K562 (cell line): ENCODE data around the gene TNN. TPM values are rescaled to one million over a fixed set of nuclear protein-coding genes. Genes with fewer than 3 reads are reported as not detected.

ENCODE experiments used
- ATAC-seq: fragments of 200-7000 bp; cut with Tn5 transposase; 3 replicates; pipeline ENCODE4 v1.9.1; 2020; ENCODE audit warnings: moderate library complexity
- BruUV-seq: library from RNA; stranded (reverse); fragments of 400-500 nt; replicated peaks from 2 replicates; lab custom pipeline; 2021; lab: Mats Ljungman, UMichigan
- CTCF ChIA-PET: fragments of 300-600 bp; formaldehyde crosslinking; extraction: SDS; loops from one replicate; lab custom pipeline; 2021; ENCODE audit warnings: low intra/inter-chr PET ratio; lab: Yijun Ruan, JAX
- POLR2A ChIA-PET: fragments of 300-600, 350-650 bp; sonication (Branson Sonifier 250); formaldehyde crosslinking; extraction: SDS; loops from one replicate; lab custom pipeline; 2021; ENCODE audit warnings: antibody characterized with exemption, inconsistent platforms; lab: Yijun Ruan, JAX
- DNase-seq, 4 experiments: peaks; one replicate each; pipeline versions ENCODE4 v3.0.0 to v3.0.0-alpha.2; 2011 to 2018; ENCODE audit warnings: low spot score in 3 of 4, mixed read lengths in 3 of 4; ENCODE audit errors: extremely low read depth in 1 of 4
- FAIRE-seq: peaks from 2 replicates; lab custom pipeline; 2011; peaks lifted over from hg19 to GRCh38; lab: Jason Lieb, UNC
- H2AFZ ChIP-seq: 2 replicates; pipeline ENCODE4 v1.6.0; 2011; ENCODE audit warnings: low read depth, low read length, control low read depth, inconsistent platforms
- H3K27ac ChIP-seq: fragments of 200-600 bp; 3 replicates; pipeline ENCODE4 v1.8.0; 2011; ENCODE audit warnings: low read depth, mild to moderate bottlenecking, control low read depth, inconsistent platforms, low read length, moderate library complexity, mixed read lengths; ENCODE audit errors: extremely low read depth
- H3K27me3 ChIP-seq, 2 experiments: fragments of 300-600 bp in 1 of 2; 2 replicates in 1 of 2; 3 replicates in 1 of 2; pipeline versions ENCODE4 v1.6.0 to v1.8.0; 2011; ENCODE audit warnings: inconsistent platforms in 2 of 2, low read length in 2 of 2, mild to moderate bottlenecking in 1 of 2, mixed read lengths in 1 of 2, moderate library complexity in 1 of 2; ENCODE audit not compliant: control insufficient read depth in 2 of 2, insufficient read depth in 2 of 2
- H3K36me3 ChIP-seq: fragments of 300-600 bp; 3 replicates; pipeline ENCODE4 v1.8.0; 2011; ENCODE audit warnings: mild to moderate bottlenecking, low read length, inconsistent platforms; ENCODE audit not compliant: control insufficient read depth, insufficient read depth
- H3K4me1 ChIP-seq, 2 experiments: fragments of 200-600 bp in 1 of 2; replicated peaks in 1 of 2; 2 replicates in 1 of 2; 3 replicates in 1 of 2; pipeline versions ENCODE4 v1.5.1 to v1.8.0; 2011; ENCODE audit warnings: inconsistent platforms in 2 of 2, low read length in 2 of 2, mild to moderate bottlenecking in 1 of 2, mixed read lengths in 1 of 2, moderate library complexity in 1 of 2; ENCODE audit not compliant: control insufficient read depth in 2 of 2, insufficient read depth in 2 of 2
- H3K4me2 ChIP-seq: 2 replicates; pipeline ENCODE4 v1.6.1; 2011; ENCODE audit warnings: low read length, control low read depth, inconsistent platforms, mixed read lengths; ENCODE audit not compliant: insufficient read depth
- H3K4me3 ChIP-seq: fragments of 200-600 bp; sonication (generic), shearing (Covaris generic); 2 replicates; pipeline ENCODE4 v1.5.1; 2016; ENCODE audit warnings: control low read depth, inconsistent platforms
- H3K79me2 ChIP-seq: fragments of 200-600 bp; 3 replicates; pipeline ENCODE4 v1.8.0; 2011; ENCODE audit warnings: low read length, inconsistent platforms; ENCODE audit not compliant: control insufficient read depth, insufficient read depth
- H3K9ac ChIP-seq, 2 experiments: 2 replicates each; pipeline versions ENCODE4 v1.6.0 to v1.6.1; 2011; ENCODE audit warnings: low read depth in 2 of 2, low read length in 2 of 2, control low read depth in 1 of 2, inconsistent platforms in 1 of 2, mild to moderate bottlenecking in 1 of 2, mixed read lengths in 1 of 2; ENCODE audit not compliant: insufficient read depth in 1 of 2
- H3K9me1 ChIP-seq: one replicate; pipeline ENCODE4 v1.6.0; 2011; ENCODE audit warnings: inconsistent platforms, mild to moderate bottlenecking, low read length, moderate library complexity; ENCODE audit not compliant: control insufficient read depth, insufficient read depth
- H3K9me3 ChIP-seq: replicated peaks from 2 replicates; pipeline ENCODE4 v1.5.1; 2011; ENCODE audit warnings: low read depth, low read length, inconsistent platforms; ENCODE audit not compliant: control insufficient read depth, insufficient read depth
- H4K20me1 ChIP-seq: replicated peaks from 2 replicates; pipeline ENCODE4 v1.6.1; 2011; ENCODE audit warnings: low read length, inconsistent platforms, mixed read lengths; ENCODE audit not compliant: control insufficient read depth, insufficient read depth
- CAMTA2 ChIP-seq: fragments of 250-450 bp; sonication (Bioruptor Pico); conservative IDR thresholded peaks from 2 replicates; pipeline ENCODE4 v1.5.1; 2022
- CBX1 ChIP-seq: sonication (generic); IDR thresholded peaks from 2 replicates; pipeline ENCODE4 v1.6.1; 2016; ENCODE audit warnings: antibody characterized with exemption, low read depth, mild to moderate bottlenecking
- ELF1 ChIP-seq: fragments of 200-800 bp; sonication (Bioruptor generic); IDR thresholded peaks from 2 replicates; pipeline ENCODE4 v1.6.1; 2016; ENCODE audit warnings: missing genetic modification characterization, missing compliant biosample characterization
- FOXK1 ChIP-seq: sonication (generic); formaldehyde crosslinking; IDR thresholded peaks from 2 replicates; pipeline ENCODE4 v1.8.0; 2022; ENCODE audit warnings: missing genetic modification reagents, mild to moderate bottlenecking, borderline replicate concordance
- HDAC1 ChIP-seq, 2 experiments: fragments of 450-650 bp; IDR thresholded peaks; 2 replicates each; pipeline ENCODE4 v1.6.1; 2016 to 2017; ENCODE audit warnings: inconsistent platforms in 1 of 2, mild to moderate bottlenecking in 1 of 2, moderate library complexity in 1 of 2
- HMG20B ChIP-seq: fragments of 250-450 bp; sonication (Bioruptor Pico); IDR thresholded peaks from 2 replicates; pipeline ENCODE4 v1.5.0; 2021; ENCODE audit warnings: mild to moderate bottlenecking
- PRPF4 ChIP-seq: fragments of 200-400 bp; formaldehyde crosslinking; IDR thresholded peaks from one replicate; pipeline ENCODE4 v1.6.1; 2017; ENCODE audit warnings: low read length, low read depth, mild to moderate bottlenecking; ENCODE audit not compliant: insufficient read depth, poor library complexity, severe bottlenecking
- PTBP1 ChIP-seq: fragments of 200-400 bp; formaldehyde crosslinking; IDR thresholded peaks from 2 replicates; pipeline ENCODE4 v1.6.1; 2017; ENCODE audit warnings: low read depth, low read length
- PYGO2 ChIP-seq: fragments of 450-650 bp; IDR thresholded peaks from 2 replicates; pipeline ENCODE4 v1.6.1; 2016; ENCODE audit warnings: mild to moderate bottlenecking, missing genetic modification characterization, moderate library complexity, missing compliant biosample characterization
- ZKSCAN8 ChIP-seq: fragments of 200-800 bp; sonication (Bioruptor generic); IDR thresholded peaks from 2 replicates; pipeline ENCODE4 v1.6.1; 2016; ENCODE audit warnings: missing genetic modification characterization, missing compliant biosample characterization
- ZNF12 ChIP-seq: sonication (generic); formaldehyde crosslinking; IDR thresholded peaks from 2 replicates; pipeline ENCODE4 v1.4.0; 2020; ENCODE audit warnings: mild to moderate bottlenecking, missing genetic modification reagents
- ZNF274 ChIP-seq: IDR thresholded peaks from 2 replicates; pipeline ENCODE4 v1.6.1; 2011; ENCODE audit warnings: low read depth, mild to moderate bottlenecking, low read length, moderate library complexity, borderline replicate concordance
- ZNF445 ChIP-seq: fragments of 250-450 bp; sonication (Bioruptor Pico); IDR thresholded peaks from 2 replicates; pipeline ENCODE4 v1.4.0; 2020; ENCODE audit warnings: low read depth, mild to moderate bottlenecking, moderate library complexity
- WGBS: fragments of 100-300 bp; shearing (Covaris generic); methylation state at CpG from one replicate; pipeline ENCODE4 v1.1.6; 2016; ENCODE audit warnings: low coverage, mixed read lengths; ENCODE audit not compliant: insufficient coverage; ENCODE audit errors: missing lambda C conversion rate; 5-methylcytosine and 5-hydroxymethylcytosine counted together
- in situ Hi-C: fragments of 300-500 bp; cut with MboI; formaldehyde crosslinking; loops from 4 replicates; pipeline ENCODE4 v1.15.0; 2018; ENCODE audit warnings: inconsistent platforms, mixed read lengths
- intact Hi-C: fragments of 100-400 bp; cut with micrococcal nuclease; formaldehyde crosslinking; loops from 2 replicates; pipeline ENCODE4 v1.14.2; 2022
- polyA plus RNA-seq, 8 experiments: library from polyadenylated mRNA; depleted of rRNA in 4 of 8; stranded (reverse) in 5 of 8; unstranded in 3 of 8; fragments of >200 nt; fragmentation: Nextera tagmentation in 2 of 8; fragmentation: Illumina TruSeq in 1 of 8; extraction: Ambion mirVana in 2 of 8; extraction: Trizol in 1 of 8; gene quantifications; 2 replicates each; pipeline versions ENCODE4 v1.2.1 to v1.2.3, GENCODE V29; 2011 to 2014; ENCODE audit warnings: inconsistent platforms in 1 of 8, missing spikeins in 1 of 8
- total RNA-seq, 7 experiments: library from RNA; depleted of rRNA in 6 of 7; stranded (reverse); fragments of >200 nt in 6 of 7; fragmentation: Illumina TruSeq in 2 of 7; extraction: Trizol in 2 of 7; gene quantifications; 2 replicates each; pipeline versions ENCODE4 v1.2.1 to v1.2.3, GENCODE V29; 2011 to 2021; ENCODE audit warnings: low replicate concordance in 1 of 7
- TF ChIP-seq, protein P1 (sequence below): fragments of 250-450 bp; sonication (Bioruptor Pico); IDR thresholded peaks from 2 replicates; pipeline ENCODE4 v1.5.0; 2021; ENCODE audit warnings: mild to moderate bottlenecking, borderline replicate concordance
- TF ChIP-seq, protein P2 (sequence below): IDR thresholded peaks from 2 replicates; pipeline ENCODE4 v1.6.1; 2014; ENCODE audit warnings: antibody characterized with exemption

Gene TNN
- total and polyA plus RNA-seq, 9 of the 15 experiments (the other 6 are each of a cell fraction or from before 2014, with no cell fraction given): 0.01 to 0.09 (median 0.07) TPM; not detected in 4

DNA sequence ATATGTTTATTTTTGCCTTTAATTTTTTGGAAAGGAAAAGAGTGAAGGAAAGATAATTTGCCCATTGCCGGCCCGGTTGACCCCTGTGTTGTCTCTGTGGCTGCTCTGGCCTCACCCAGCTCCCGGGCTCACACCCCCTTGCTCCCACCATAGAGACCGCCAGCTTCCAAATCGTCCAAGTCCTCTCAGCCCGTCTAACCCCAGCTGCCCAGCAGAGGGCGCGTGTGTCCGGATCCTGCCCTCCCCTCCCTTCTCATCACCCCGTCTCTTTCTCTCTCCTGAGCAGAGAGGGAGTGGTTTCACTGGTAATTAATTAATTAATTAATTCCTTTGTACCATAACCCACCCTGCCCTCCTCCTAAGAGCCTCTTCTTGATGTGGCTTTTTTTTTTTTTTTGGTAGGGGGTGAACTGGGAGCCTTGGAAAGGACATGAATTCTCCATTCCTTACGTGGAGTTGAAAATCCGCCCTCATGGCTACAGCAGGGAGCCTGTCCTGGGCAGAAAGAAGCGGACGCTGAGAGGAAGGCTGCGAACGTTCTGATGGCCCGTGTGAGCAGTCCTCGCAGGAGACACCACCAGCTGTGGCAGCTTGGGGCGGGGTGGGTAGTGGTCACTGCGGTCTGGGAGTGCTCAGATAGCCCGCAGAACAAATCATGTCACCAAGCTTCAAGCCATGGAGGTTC is 79.0 kb downstream of the TNN start (continued):
- no peak for TF ChIP-seq ZNF12
- no peak for TF ChIP-seq CBX1

DNA sequence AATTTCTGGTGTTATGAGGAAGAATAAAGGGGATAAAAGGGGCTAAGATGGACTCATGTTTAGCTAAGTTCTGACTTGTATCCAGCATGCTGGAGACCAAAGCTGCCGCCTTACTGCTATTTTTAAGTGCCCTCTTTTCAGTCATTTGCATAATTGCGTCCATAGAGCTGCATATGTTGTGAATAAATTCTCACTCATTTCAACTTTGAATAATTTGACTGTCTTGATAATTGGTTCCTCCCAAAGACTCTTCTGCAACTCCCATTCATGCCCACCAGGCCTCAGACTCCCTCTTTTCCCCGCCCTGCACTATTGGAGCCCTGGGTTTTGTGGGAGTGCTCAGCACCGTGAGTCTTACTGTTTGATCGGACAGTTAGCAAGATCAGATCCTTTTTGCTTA is 79.9 kb downstream of the TNN start:
- ChIA-PET CTCF (interaction anchor here (2.4 kb wide), 1 partner anchor 172 kb away, joined by 9 read pairs; no protein-coding TSS in a partner anchor), POLR2A (interaction anchor here (1.9 kb wide), 1 partner anchor 125 kb away, joined by 5 read pairs; the partner anchor contains the start of gene MRPS14)
- Histone ChIP-seq H3K9ac (no peak overlapping the region), H3K9me3 (no peaks in the 10 kb centered on the region), H3K27me3 (peaks cover 13 to 51% of the 10 kb centered on the region in 2 experiments), H3K79me2 (no peaks in the 10 kb centered on the region), H3K4me1 (peaks cover 0 to 5% of the 10 kb centered on the region in 2 experiments; a peak in 1 of 5 replicates), H3K4me3 (no peak overlapping the region), H3K4me2 (no peak overlapping the region), H3K36me3 (no peaks in the 10 kb centered on the region), H3K9me1 (no peaks in the 10 kb centered on the region), H3K27ac (no peak overlapping the region), H4K20me1 (no peaks in the 10 kb centered on the region), H2AFZ (no peak overlapping the region)
- WGBS: 4% methylated on average over 5 of the region's 5 CpGs
- no TSS peak for BruUV-seq
- FAIRE-seq (no peak), DNase-seq (no peak), ATAC-seq (no peak)
- in situ Hi-C loops (loop anchor here (5.0 kb wide), 1 partner anchor 175 kb away; no protein-coding TSS in a partner anchor), intact Hi-C loops (no loop called here)
- TF ChIP-seq CAMTA2 (CRISPR knock-in tag) (no peak), ZKSCAN8 (CRISPR knock-in tag) (no peak), PTBP1 (no peak), ELF1 (tag) (no peak), HDAC1 (IDR thresholded peaks at IDR 0.05) (no peak), HMG20B (CRISPR knock-in tag) (no peak), ZNF445 (CRISPR knock-in tag) (no peak), FOXK1 (no peak), PRPF4 (no peak), ZNF274 (no peak), PYGO2 (tag) (no peak)
- TF ChIP-seq, protein P1, sequence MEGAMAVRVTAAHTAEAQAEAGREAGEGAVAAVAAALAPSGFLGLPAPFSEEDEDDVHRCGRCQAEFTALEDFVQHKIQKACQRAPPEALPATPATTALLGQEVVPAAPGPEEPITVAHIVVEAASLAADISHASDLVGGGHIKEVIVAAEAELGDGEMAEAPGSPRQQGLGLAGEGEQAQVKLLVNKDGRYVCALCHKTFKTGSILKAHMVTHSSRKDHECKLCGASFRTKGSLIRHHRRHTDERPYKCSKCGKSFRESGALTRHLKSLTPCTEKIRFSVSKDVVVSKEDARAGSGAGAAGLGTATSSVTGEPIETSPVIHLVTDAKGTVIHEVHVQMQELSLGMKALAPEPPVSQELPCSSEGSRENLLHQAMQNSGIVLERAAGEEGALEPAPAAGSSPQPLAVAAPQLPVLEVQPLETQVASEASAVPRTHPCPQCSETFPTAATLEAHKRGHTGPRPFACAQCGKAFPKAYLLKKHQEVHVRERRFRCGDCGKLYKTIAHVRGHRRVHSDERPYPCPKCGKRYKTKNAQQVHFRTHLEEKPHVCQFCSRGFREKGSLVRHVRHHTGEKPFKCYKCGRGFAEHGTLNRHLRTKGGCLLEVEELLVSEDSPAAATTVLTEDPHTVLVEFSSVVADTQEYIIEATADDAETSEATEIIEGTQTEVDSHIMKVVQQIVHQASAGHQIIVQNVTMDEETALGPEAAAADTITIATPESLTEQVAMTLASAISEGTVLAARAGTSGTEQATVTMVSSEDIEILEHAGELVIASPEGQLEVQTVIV: no peak
- TF ChIP-seq, protein P2, sequence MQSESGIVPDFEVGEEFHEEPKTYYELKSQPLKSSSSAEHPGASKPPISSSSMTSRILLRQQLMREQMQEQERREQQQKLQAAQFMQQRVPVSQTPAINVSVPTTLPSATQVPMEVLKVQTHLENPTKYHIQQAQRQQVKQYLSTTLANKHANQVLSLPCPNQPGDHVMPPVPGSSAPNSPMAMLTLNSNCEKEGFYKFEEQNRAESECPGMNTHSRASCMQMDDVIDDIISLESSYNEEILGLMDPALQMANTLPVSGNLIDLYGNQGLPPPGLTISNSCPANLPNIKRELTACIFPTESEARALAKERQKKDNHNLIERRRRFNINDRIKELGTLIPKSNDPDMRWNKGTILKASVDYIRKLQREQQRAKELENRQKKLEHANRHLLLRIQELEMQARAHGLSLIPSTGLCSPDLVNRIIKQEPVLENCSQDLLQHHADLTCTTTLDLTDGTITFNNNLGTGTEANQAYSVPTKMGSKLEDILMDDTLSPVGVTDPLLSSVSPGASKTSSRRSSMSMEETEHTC: no peak
